HS-27A (cell line): ENCODE measurements around the gene CLCA1.
"Not testable (repeated sequence)": the region's sequence is repeated elsewhere in the genome, so short reads cannot be mapped to it uniquely, and the experiment has no call there.

ENCODE experiments used
- DNase-seq: peaks from one replicate; pipeline ENCODE4 v3.0.0-alpha.2; 2012; ENCODE audit warnings: low read depth, missing footprints

The CLCA1 gene

GRCh38 chr1:86461482-86461881, 7.2 kb upstream of the CLCA1 start:
- no peak for DNase-seq

GRCh38 chr1:86464819-86465218, 3.9 kb upstream of the CLCA1 start:
- DNase-seq, result no peak

GRCh38 chr1:86466109-86466844, 2.5 kb upstream of the CLCA1 start:
- DNase-seq, result no peak

GRCh38 chr1:86466986-86467385, 1.7 kb upstream of the CLCA1 start:
- DNase-seq, result no peak

- no peak for DNase-seq
These were observed 2.1 kb downstream of the CLCA1 start for GRCh38 chr1:86470859-86471258.

- no peak for DNase-seq
These were observed 2.6 kb downstream of the CLCA1 start for GRCh38 chr1:86471291-86471690.

- DNase-seq, result no peak
These were observed 3.4 kb downstream of the CLCA1 start for GRCh38 chr1:86472152-86472551.

GRCh38 chr1:86472767-86473166, 4.0 kb downstream of the CLCA1 start:
- no peak for DNase-seq

- DNase-seq, result no peak
These were observed 8.5 kb downstream of the CLCA1 start for GRCh38 chr1:86477256-86477655.

- DNase-seq, result no peak
These were observed 9.0 kb downstream of the CLCA1 start for GRCh38 chr1:86477682-86478081.

GRCh38 chr1:86478416-86479156, 9.9 kb downstream of the CLCA1 start:
- DNase-seq, result no peak

GRCh38 chr1:86481966-86482365, 13.2 kb downstream of the CLCA1 start:
- DNase-seq, result no peak

- no peak for DNase-seq
These were observed 18.5 kb downstream of the CLCA1 start for GRCh38 chr1:86487131-86487810.

GRCh38 chr1:86487811-86488141, 19.0 kb downstream of the CLCA1 start:
- no peak for DNase-seq

GRCh38 chr1:86489242-86489878, 20.6 kb downstream of the CLCA1 start:
- DNase-seq, result no peak

- DNase-seq, result no peak
These were observed 22.6 kb downstream of the CLCA1 start for GRCh38 chr1:86491171-86491950.

GRCh38 chr1:86498281-86498680, 29.6 kb downstream of the CLCA1 start:
- DNase-seq, result no peak

GRCh38 chr1:86499987-86500593, 31.4 kb downstream of the CLCA1 start:
- no peak for DNase-seq

- DNase-seq, result no peak
These were observed 32.0 kb downstream of the CLCA1 start for GRCh38 chr1:86500714-86501113.

- DNase-seq, result not testable (repeated sequence)
These were observed 33.5 kb downstream of the CLCA1 start for GRCh38 chr1:86502125-86502646.

GRCh38 chr1:86502721-86503405, 34.1 kb downstream of the CLCA1 start:
- DNase-seq, result no peak
